Uterus (tissue), 4 donors: ENCODE results near the gene NTF3. TPM values are rescaled to one million over a fixed set of nuclear protein-coding genes. Genes with fewer than 3 reads are reported as not detected.

ENCODE experiments used
- DNase-seq, 2 donors: peaks; one replicate each; pipeline ENCODE4 v3.0.0-alpha.2; 2019 to 2020
- H3K27ac ChIP-seq, 2 donors: fragments of 200-600 bp; sonication (generic); 1 replicate in 1 of 2; 2 replicates in 1 of 2; pipeline ENCODE4 v1.5.1; 2016 to 2018
- H3K27me3 ChIP-seq, 2 donors: fragments of 200-600 bp; sonication (generic); one replicate each; pipeline ENCODE4 v1.5.1; 2018 to 2019; ENCODE audit warnings: control low read depth in 1 of 2
- H3K36me3 ChIP-seq, 2 donors: fragments of 200-600 bp; sonication (generic); one replicate each; pipeline ENCODE4 v1.5.1; 2019; ENCODE audit warnings: control low read depth in 1 of 2
- H3K4me1 ChIP-seq, 2 donors: fragments of 200-600 bp; sonication (generic); one replicate each; pipeline ENCODE4 v1.5.1; 2018 to 2019; ENCODE audit warnings: control low read depth in 1 of 2
- H3K4me3 ChIP-seq, 2 donors: fragments of 200-600 bp; sonication (generic); 1 replicate in 1 of 2; 2 replicates in 1 of 2; pipeline ENCODE4 v1.5.1; 2018 to 2019; ENCODE audit warnings: mild to moderate bottlenecking in 1 of 2
- H3K9me3 ChIP-seq, 2 donors: fragments of 200-600 bp; sonication (generic); one replicate each; pipeline ENCODE4 v1.5.1; 2019; ENCODE audit warnings: control low read depth in 1 of 2
- CTCF ChIP-seq, 4 experiments: fragments of 200-600 bp in 2 of 4; fragments of 450-650 bp in 2 of 4; sonication (generic) in 2 of 4; IDR thresholded peaks; one replicate each; pipeline ENCODE4 v1.5.1; 2016 to 2019; ENCODE audit warnings: antibody characterized with exemption in 4 of 4, mild to moderate bottlenecking in 2 of 4, moderate library complexity in 1 of 4
- POLR2A ChIP-seq, 2 donors: fragments of 450-650 bp; IDR thresholded peaks; one replicate each; pipeline ENCODE4 v1.6.1; 2016; ENCODE audit warnings: antibody characterized with exemption in 2 of 2, mild to moderate bottlenecking in 1 of 2, moderate library complexity in 1 of 2
- intact Hi-C: fragments of 100-400 bp; cut with DNase I; formaldehyde crosslinking; loops from one replicate; pipeline ENCODE4 v1.15.1; 2023; ENCODE audit warnings: low total_unique reads
- total RNA-seq, 4 donors: library from RNA; depleted of rRNA in 3 of 4; stranded (reverse); fragments of >200 nt in 3 of 4; gene quantifications; one replicate each; pipeline versions ENCODE4 v1.1.0 to v1.2.4, GENCODE V29; 2014 to 2023
- donor health status: DM: yes; HTN: yes; CAD: no.

Gene NTF3
- total RNA-seq, 4 donors from 2014 or later, result 0.26 to 7.1 (median 3.5) TPM; not detected in 1

GRCh38 chr12:5481645-5482044 is 49.7 kb downstream of the NTF3 start:
- Histone ChIP-seq H3K27ac (no peak overlapping the region), H3K27me3 (no peaks in the 10 kb centered on the region), H3K4me1 (no peaks in the 10 kb centered on the region), H3K4me3 (no peak overlapping the region), H3K36me3 (no peaks in the 10 kb centered on the region), H3K9me3 (no peaks in the 10 kb centered on the region)
- intact Hi-C loops, result no loop called here
- DNase-seq, result no peak
- no peak for TF ChIP-seq CTCF (IDR thresholded peaks at IDR 0.05)

- no peak for TF ChIP-seq POLR2A (IDR thresholded peaks at IDR 0.05)
- no peak for TF ChIP-seq CTCF (IDR thresholded peaks at IDR 0.05)
- no peaks in the 10 kb centered on the region for H3K36me3 ChIP-seq
- intact Hi-C loops, result no loop called here
- H3K4me1 ChIP-seq, result no peaks in the 10 kb centered on the region
- no peak overlapping the region for H3K4me3 ChIP-seq
- no peak overlapping the region for H3K27ac ChIP-seq
- no peaks in the 10 kb centered on the region for H3K27me3 ChIP-seq
- no peaks in the 10 kb centered on the region for H3K9me3 ChIP-seq
- no peak for DNase-seq
Observed at GRCh38 chr12:5484426-5484825, 52.5 kb downstream of the NTF3 start.

GRCh38 chr12:5485454-5485853 is 53.5 kb downstream of the NTF3 start:
- intact Hi-C loops, result no loop called here
- TF ChIP-seq POLR2A (IDR thresholded peaks at IDR 0.05) (no peak), CTCF (IDR thresholded peaks at IDR 0.05) (no peak)
- H3K36me3 ChIP-seq, result no peaks in the 10 kb centered on the region
- no peak overlapping the region for H3K27ac ChIP-seq
- no peaks in the 10 kb centered on the region for H3K27me3 ChIP-seq
- no peak for DNase-seq
- H3K4me1 ChIP-seq, result no peaks in the 10 kb centered on the region
- no peak overlapping the region for H3K4me3 ChIP-seq
- H3K9me3 ChIP-seq, result no peaks in the 10 kb centered on the region

- Histone ChIP-seq H3K9me3 (no peaks in the 10 kb centered on the region), H3K4me1 (no peaks in the 10 kb centered on the region), H3K4me3 (no peak overlapping the region), H3K36me3 (no peaks in the 10 kb centered on the region), H3K27ac (no peak overlapping the region), H3K27me3 (no peaks in the 10 kb centered on the region)
- intact Hi-C loops, result no loop called here
- TF ChIP-seq CTCF (IDR thresholded peaks at IDR 0.05) (no peak), POLR2A (IDR thresholded peaks at IDR 0.05) (no peak)
- DNase-seq, result no peak
Observed at GRCh38 chr12:5487076-5487475, 55.2 kb downstream of the NTF3 start.

- Histone ChIP-seq H3K36me3 (no peaks in the 10 kb centered on the region), H3K27me3 (no peaks in the 10 kb centered on the region), H3K9me3 (no peaks in the 10 kb centered on the region), H3K27ac (no peak overlapping the region), H3K4me1 (no peaks in the 10 kb centered on the region), H3K4me3 (no peak overlapping the region)
- TF ChIP-seq POLR2A (IDR thresholded peaks at IDR 0.05) (no peak), CTCF (IDR thresholded peaks at IDR 0.05) (no peak)
- intact Hi-C loops, result no loop called here
- no peak for DNase-seq
Observed at GRCh38 chr12:5487948-5488625, 56.2 kb downstream of the NTF3 start.
